Testis (tissue), 2 donors: ENCODE results near the gene ALPG.

Experiments used
- CTCF ChIP-seq, 3 experiments: fragments of 450-650 bp in 2 of 3; fragments of 200-600 bp in 1 of 3; sonication (generic) in 1 of 3; IDR thresholded peaks; one replicate each; pipeline ENCODE4 v1.5.1; 2016 to 2019; ENCODE audit warnings: antibody characterized with exemption in 3 of 3, mild to moderate bottlenecking in 2 of 3, moderate library complexity in 1 of 3
- POLR2A ChIP-seq: fragments of 450-650 bp; IDR thresholded peaks from one replicate; pipeline ENCODE4 v1.6.1; 2017; ENCODE audit warnings: antibody characterized with exemption, mild to moderate bottlenecking, moderate library complexity

- TF ChIP-seq CTCF (IDR thresholded peaks at IDR 0.05) (no peak), POLR2A (no peak)
Measured at GRCh38 chr2:232435375-232435648, 28.7 kb downstream of the ALPG start.
